Cardiac fibroblast (primary cell): ENCODE results near the gene FLT4.

ENCODE experiments used
- DNase-seq, 2 donors: peaks; one replicate each; pipeline versions ENCODE4 v3.0.0 to v3.0.0-alpha.2; 2010; ENCODE audit warnings: low read depth in 2 of 2
- H3K4me3 ChIP-seq, 2 donors: replicated peaks in 1 of 2; 1 replicate in 1 of 2; 2 replicates in 1 of 2; pipeline ENCODE4 v1.5.1; 2011; ENCODE audit warnings: low read depth in 2 of 2, low read length in 2 of 2, mild to moderate bottlenecking in 2 of 2, moderate library complexity in 1 of 2
- CTCF ChIP-seq: IDR thresholded peaks from one replicate; pipeline ENCODE4 v1.5.1; 2011; ENCODE audit warnings: low read depth, mild to moderate bottlenecking, low read length, inconsistent platforms

Gene FLT4

GRCh38 chr5:180611140-180611850 lies 38.1 kb downstream of the FLT4 start:
- H3K4me3 ChIP-seq: no peak overlapping the region
- DNase-seq: no peak
- no peak for TF ChIP-seq CTCF

GRCh38 chr5:180609817-180610550 lies 39.4 kb downstream of the FLT4 start:
- no peak for DNase-seq
- no peak overlapping the region for H3K4me3 ChIP-seq
- no peak for TF ChIP-seq CTCF

GRCh38 chr5:180609386-180609785 lies 40.0 kb downstream of the FLT4 start:
- H3K4me3 ChIP-seq: no peak overlapping the region
- TF ChIP-seq CTCF: no peak
- DNase-seq: no peak

GRCh38 chr5:180608572-180609310 lies 40.7 kb downstream of the FLT4 start:
- DNase-seq: no peak
- no peak overlapping the region for H3K4me3 ChIP-seq
- no peak for TF ChIP-seq CTCF

GRCh38 chr5:180607861-180608571 lies 41.4 kb downstream of the FLT4 start:
- no peak for TF ChIP-seq CTCF
- H3K4me3 ChIP-seq: no peak overlapping the region
- no peak for DNase-seq

- DNase-seq: no peak
Observed at GRCh38 chr5:180606215-180606785, 43.1 kb downstream of the FLT4 start.

More at GRCh38 chr5:180606215-180606785, 43.1 kb downstream of the FLT4 start:
- H3K4me3 ChIP-seq: no peak overlapping the region
- TF ChIP-seq CTCF: no peak
